Mesendoderm (in vitro differentiated cells): ENCODE measurements around the gene UTS2B.
A peak's percentile ranks its signal among the peaks of the same experiment; 100 is the strongest.

ENCODE experiments used
- DNase-seq: peaks from one replicate; pipeline ENCODE4 v3.0.0; 2013
- H2AK5ac ChIP-seq: 2 replicates; pipeline ENCODE4 v1.6.1; 2013; ENCODE audit warnings: low read length, inconsistent platforms
- H2BK120ac ChIP-seq: 2 replicates; pipeline ENCODE4 v1.6.1; 2013; ENCODE audit warnings: low read depth, mild to moderate bottlenecking, low read length, moderate library complexity, mixed read lengths
- H2BK15ac ChIP-seq: replicated peaks from 2 replicates; pipeline ENCODE4 v1.6.1; 2013; ENCODE audit warnings: low read depth, mild to moderate bottlenecking, moderate library complexity
- H2BK5ac ChIP-seq: 2 replicates; pipeline ENCODE4 v1.6.1; 2013; ENCODE audit warnings: low read length, inconsistent platforms
- H3K18ac ChIP-seq: 2 replicates; pipeline ENCODE4 v1.6.1; 2013; ENCODE audit warnings: mild to moderate bottlenecking, low read length, mixed read lengths
- H3K23ac ChIP-seq: one replicate; pipeline ENCODE4 v1.6.1; 2013; ENCODE audit warnings: low read length
- H3K27ac ChIP-seq: 2 replicates; pipeline ENCODE4 v1.5.1; 2013; ENCODE audit warnings: low read depth, mild to moderate bottlenecking, inconsistent platforms, low read length, moderate library complexity
- H3K27me3 ChIP-seq: 2 replicates; pipeline ENCODE4 v1.6.1; 2013; ENCODE audit warnings: low read length, control low read depth, mild to moderate bottlenecking, inconsistent platforms; ENCODE audit not compliant: insufficient read depth, poor library complexity
- H3K36me3 ChIP-seq: 2 replicates; pipeline ENCODE4 v1.6.1; 2013; ENCODE audit warnings: low read length, inconsistent platforms; ENCODE audit not compliant: control insufficient read depth, insufficient read depth
- H3K4ac ChIP-seq: one replicate; pipeline ENCODE4 v1.6.1; 2013; ENCODE audit warnings: low read depth, mild to moderate bottlenecking, low read length, moderate library complexity
- H3K4me1 ChIP-seq: 2 replicates; pipeline ENCODE4 v1.6.1; 2013; ENCODE audit warnings: low read depth, low read length, inconsistent platforms; ENCODE audit not compliant: control insufficient read depth
- H3K4me2 ChIP-seq: 2 replicates; pipeline ENCODE4 v1.6.1; 2013; ENCODE audit warnings: low read length
- H3K4me3 ChIP-seq: 2 replicates; pipeline ENCODE4 v1.5.1; 2013; ENCODE audit warnings: mild to moderate bottlenecking, low read length
- H3K56ac ChIP-seq: one replicate; pipeline ENCODE4 v1.6.1; 2013; ENCODE audit warnings: low read length
- H3K79me1 ChIP-seq: 2 replicates; pipeline ENCODE4 v1.6.1; 2013; ENCODE audit warnings: low read length, inconsistent platforms
- H3K79me2 ChIP-seq: 2 replicates; pipeline ENCODE4 v1.6.1; 2013; ENCODE audit warnings: mild to moderate bottlenecking, low read length; ENCODE audit not compliant: control insufficient read depth, insufficient read depth
- H3K9ac ChIP-seq: 2 replicates; pipeline ENCODE4 v1.6.1; 2013; ENCODE audit warnings: low read length, inconsistent platforms
- H4K5ac ChIP-seq: one replicate; pipeline ENCODE4 v1.6.1; 2013; ENCODE audit warnings: low read length
- H4K8ac ChIP-seq: one replicate; pipeline ENCODE4 v1.6.1; 2013; ENCODE audit warnings: low read depth, mild to moderate bottlenecking, control low read depth, low read length, moderate library complexity
- WGBS: extraction: QIAGEN DNeasy Blood & Tissue Kit; methylation state at CpG from one replicate; pipeline ENCODE4 v1.1.7; 2013; ENCODE audit warnings: low lambda C conversion rate, missing lambda C conversion rate; ENCODE audit not compliant: insufficient coverage; ENCODE audit errors: extremely low coverage; 5-methylcytosine and 5-hydroxymethylcytosine counted together

UTS2B gene

DNA sequence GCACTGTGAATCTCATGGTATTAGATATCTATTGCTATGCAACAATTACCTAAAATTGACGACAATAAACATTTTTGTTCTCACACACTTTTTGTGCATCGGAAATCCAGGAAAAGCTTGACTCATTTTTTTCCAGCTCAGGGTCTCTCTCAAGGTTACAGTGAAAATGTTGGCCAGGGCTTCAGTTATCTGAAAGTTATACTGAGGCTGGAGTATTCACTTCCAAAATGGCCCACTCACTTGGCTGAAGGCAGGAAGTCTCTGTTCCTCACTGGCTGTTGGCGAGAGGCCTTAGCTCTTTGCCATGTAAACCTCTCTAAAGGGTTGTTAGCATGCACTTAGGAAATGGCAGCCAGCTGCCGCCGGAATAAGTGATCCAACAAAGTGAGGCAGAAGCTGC, 89.8 kb downstream of the UTS2B start:
- Histone ChIP-seq H3K36me3 (no peaks in the 10 kb centered on the region), H3K23ac (no peak overlapping the region), H2AK5ac (no peak overlapping the region), H4K5ac (no peak overlapping the region), H2BK15ac (no peak overlapping the region), H3K4ac (no peak overlapping the region), H3K56ac (no peak overlapping the region), H3K9ac (no peak overlapping the region), H3K4me1 (no peaks in the 10 kb centered on the region), H2BK5ac (no peak overlapping the region), H3K4me3 (no peak overlapping the region), H2BK120ac (no peak overlapping the region), H3K79me1 (no peaks in the 10 kb centered on the region), H4K8ac (no peak overlapping the region), H3K79me2 (no peaks in the 10 kb centered on the region), H3K4me2 (no peak overlapping the region), H3K27me3 (no peaks in the 10 kb centered on the region), H3K27ac (no peak overlapping the region), H3K18ac (peak overlapping the region; percentile 60)
- whole genome bisulfite sequencing, result no CpG with 5 or more reads among the region's 5 CpGs
- DNase-seq, result no peak

DNA sequence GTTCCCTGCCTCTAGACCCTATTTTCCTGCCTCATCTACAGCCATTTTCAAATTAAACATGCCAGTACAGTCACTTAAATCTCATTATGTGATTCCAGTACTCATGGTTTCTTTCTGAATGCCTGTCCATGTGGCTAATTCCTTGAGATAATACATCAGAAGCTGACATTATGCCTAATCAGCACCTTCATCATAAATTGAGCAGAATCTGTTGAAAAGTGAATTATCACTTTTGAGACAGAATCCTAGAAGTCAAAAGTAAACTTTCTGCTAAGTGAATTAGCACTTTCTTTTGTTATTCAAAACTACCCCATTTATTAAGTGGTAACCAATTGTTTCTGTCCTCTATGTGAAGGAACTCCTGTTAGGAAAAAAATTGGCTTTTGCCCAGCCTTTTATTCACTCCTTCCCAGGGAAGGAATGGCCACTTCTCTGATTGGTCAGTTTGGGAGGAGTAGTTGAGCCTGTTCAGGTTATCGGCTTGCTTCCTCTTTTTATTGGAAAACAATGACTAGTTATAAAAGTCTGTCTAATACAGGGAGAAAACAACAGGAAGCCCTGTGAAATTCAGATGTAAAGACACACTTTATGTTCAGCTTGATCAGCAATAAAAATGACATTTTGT, 90.8 kb downstream of the UTS2B start:
- no peak for DNase-seq
- no peak overlapping the region for H2BK120ac ChIP-seq
- H3K4me2 ChIP-seq, result no peak overlapping the region
- H3K79me2 ChIP-seq, result no peaks in the 10 kb centered on the region
- no peak overlapping the region for H3K56ac ChIP-seq
- H3K4me1 ChIP-seq, result no peaks in the 10 kb centered on the region
- no peak overlapping the region for H3K9ac ChIP-seq
- no peak overlapping the region for H3K27ac ChIP-seq
- WGBS, result no CpG with 5 or more reads among the region's 1 CpG
- no peak overlapping the region for H3K4me3 ChIP-seq
- H3K79me1 ChIP-seq, result no peaks in the 10 kb centered on the region
- no peaks in the 10 kb centered on the region for H3K36me3 ChIP-seq
- no peak overlapping the region for H2BK15ac ChIP-seq
- H3K4ac ChIP-seq, result no peak overlapping the region
- no peaks in the 10 kb centered on the region for H3K27me3 ChIP-seq
- H4K5ac ChIP-seq, result no peak overlapping the region
- no peak overlapping the region for H3K23ac ChIP-seq
- no peak overlapping the region for H3K18ac ChIP-seq
- H2BK5ac ChIP-seq, result no peak overlapping the region
- H2AK5ac ChIP-seq, result no peak overlapping the region
- H4K8ac ChIP-seq, result no peak overlapping the region

DNA sequence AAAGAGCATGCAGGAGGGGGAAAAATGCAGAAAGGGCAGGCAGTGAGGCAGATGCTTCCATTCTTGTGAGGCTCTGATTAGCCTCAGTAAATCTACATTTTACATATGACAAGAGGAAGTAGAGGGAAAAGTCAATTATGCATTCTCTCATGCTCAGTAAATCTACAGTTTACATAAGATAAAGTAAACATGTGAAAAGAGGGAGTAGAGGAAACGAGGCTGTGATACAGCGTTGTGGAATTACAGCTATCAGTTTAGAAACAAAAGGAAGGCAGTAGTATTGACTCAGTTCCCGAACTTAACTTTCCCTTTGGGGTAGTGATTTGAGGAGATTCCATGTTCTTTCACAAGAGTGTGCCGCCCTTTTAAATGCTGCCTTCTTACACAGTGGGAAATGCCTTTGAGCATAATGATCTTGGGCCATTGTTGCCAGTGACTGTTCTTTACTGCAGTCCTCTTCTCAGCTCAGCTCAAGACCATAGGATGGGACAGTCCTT, 92.0 kb downstream of the UTS2B start:
- Histone ChIP-seq H2BK5ac (no peak overlapping the region), H3K27me3 (no peaks in the 10 kb centered on the region), H3K4me3 (no peak overlapping the region), H3K4me2 (no peak overlapping the region), H3K9ac (no peak overlapping the region), H3K4ac (no peak overlapping the region), H3K18ac (no peak overlapping the region), H4K8ac (no peak overlapping the region), H2BK15ac (no peak overlapping the region), H3K79me1 (no peaks in the 10 kb centered on the region), H3K27ac (no peak overlapping the region), H3K36me3 (no peaks in the 10 kb centered on the region), H3K56ac (peak overlapping the region; percentile 3), H2AK5ac (no peak overlapping the region), H3K23ac (no peak overlapping the region), H3K4me1 (no peaks in the 10 kb centered on the region), H3K79me2 (no peaks in the 10 kb centered on the region), H4K5ac (no peak overlapping the region), H2BK120ac (no peak overlapping the region)
- DNase-seq, result peak; percentile 60
- WGBS, result no CpG with 5 or more reads among the region's 4 CpGs

DNA sequence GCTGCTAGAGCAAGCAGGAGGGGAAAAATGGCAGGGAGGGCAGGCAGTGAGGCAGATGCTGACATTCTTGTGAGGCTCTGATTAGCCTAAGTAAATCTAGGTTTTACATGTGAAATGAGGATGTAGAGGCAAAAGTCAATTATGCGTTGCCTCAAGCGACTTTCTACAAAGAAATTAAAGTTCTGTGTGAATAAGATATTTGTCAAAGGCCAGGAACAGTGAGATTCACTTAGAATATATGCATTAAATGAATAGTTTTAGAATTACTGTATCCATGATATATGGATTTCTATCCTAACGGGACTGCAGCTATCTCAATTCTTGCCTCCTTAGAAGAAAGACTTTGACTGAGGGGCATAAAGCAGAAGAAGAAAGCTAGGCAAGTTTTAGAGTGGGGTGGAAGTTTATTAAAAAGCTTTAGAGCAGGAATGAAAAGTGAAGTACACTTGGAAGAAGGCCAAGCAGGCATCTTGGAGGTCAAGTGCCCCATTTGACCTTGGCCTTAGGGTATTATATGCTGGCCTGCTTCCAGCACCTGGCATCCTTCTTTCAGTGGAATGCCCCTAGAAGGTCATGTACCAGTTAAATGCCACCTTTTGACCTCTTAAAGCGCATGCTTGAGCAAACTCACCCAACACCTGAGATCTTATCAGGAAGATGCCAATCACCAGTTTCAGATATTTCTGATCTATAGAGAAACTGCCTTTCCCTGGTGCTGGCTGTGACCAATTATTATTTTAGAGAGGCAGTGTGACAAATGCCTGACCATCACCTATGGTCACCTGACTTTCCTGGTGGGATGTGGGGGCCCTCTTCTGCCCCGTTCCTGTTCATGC, 93.1 kb downstream of the UTS2B start:
- WGBS, result no CpG with 5 or more reads among the region's 5 CpGs
- H3K27ac ChIP-seq, result no peak overlapping the region
- no peak overlapping the region for H2BK120ac ChIP-seq
- DNase-seq, result no peak
- H3K79me1 ChIP-seq, result no peaks in the 10 kb centered on the region
- H3K18ac ChIP-seq, result peak overlapping the region; percentile 22
- peak overlapping the region; percentile 93 for H2BK15ac ChIP-seq
- no peak overlapping the region for H3K56ac ChIP-seq
- H2BK5ac ChIP-seq, result no peak overlapping the region
- H3K4me3 ChIP-seq, result no peak overlapping the region
- H2AK5ac ChIP-seq, result no peak overlapping the region
- no peaks in the 10 kb centered on the region for H3K4me1 ChIP-seq
- no peak overlapping the region for H3K9ac ChIP-seq
- no peak overlapping the region for H4K8ac ChIP-seq
- H4K5ac ChIP-seq, result no peak overlapping the region
- no peak overlapping the region for H3K23ac ChIP-seq
- H3K27me3 ChIP-seq, result no peaks in the 10 kb centered on the region
- no peak overlapping the region for H3K4me2 ChIP-seq
- H3K79me2 ChIP-seq, result no peaks in the 10 kb centered on the region
- peak overlapping the region; percentile 81 for H3K4ac ChIP-seq
- no peaks in the 10 kb centered on the region for H3K36me3 ChIP-seq

DNA sequence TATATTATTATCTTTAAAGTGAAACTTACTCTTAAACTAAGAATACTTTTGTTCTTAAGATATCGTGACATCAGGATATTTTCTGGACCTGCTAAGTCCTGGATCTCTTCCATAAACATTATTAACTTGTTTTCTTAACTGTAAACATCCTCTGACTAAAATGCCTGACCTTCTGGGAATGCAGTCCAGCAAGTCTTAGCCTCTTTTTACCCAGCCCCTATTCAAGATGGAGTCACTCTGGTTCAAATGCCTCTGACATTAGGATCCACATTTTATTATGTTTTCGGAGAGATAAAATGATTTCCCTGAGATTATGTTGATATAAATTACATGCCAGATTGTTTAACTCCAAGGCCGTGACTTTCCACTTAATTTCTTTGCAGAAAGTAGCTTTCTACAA, 93.7 kb downstream of the UTS2B start:
- no peak overlapping the region for H2BK15ac ChIP-seq
- H3K79me2 ChIP-seq, result no peaks in the 10 kb centered on the region
- no peak overlapping the region for H3K4me3 ChIP-seq
- no peaks in the 10 kb centered on the region for H3K36me3 ChIP-seq
- H3K27me3 ChIP-seq, result no peaks in the 10 kb centered on the region
- no CpG with 5 or more reads among the region's 3 CpGs for WGBS
- H2BK120ac ChIP-seq, result no peak overlapping the region
- no peak overlapping the region for H3K4me2 ChIP-seq
- no peak overlapping the region for H4K8ac ChIP-seq
- no peak overlapping the region for H2BK5ac ChIP-seq
- no peak overlapping the region for H3K23ac ChIP-seq
- H3K4ac ChIP-seq, result no peak overlapping the region
- H3K79me1 ChIP-seq, result no peaks in the 10 kb centered on the region
- H3K56ac ChIP-seq, result no peak overlapping the region
- no peaks in the 10 kb centered on the region for H3K4me1 ChIP-seq
- no peak overlapping the region for H3K9ac ChIP-seq
- no peak overlapping the region for H3K27ac ChIP-seq
- no peak overlapping the region for H4K5ac ChIP-seq
- no peak overlapping the region for H2AK5ac ChIP-seq
- H3K18ac ChIP-seq, result no peak overlapping the region
- no peak for DNase-seq
